ENCODE results near the gene MTA2. TPM values are rescaled to one million over a fixed set of nuclear protein-coding genes. Genes with fewer than 3 reads are reported as not detected.

The MTA2 gene
- total RNA-seq, 2 donors from 2014 or later: 26.2 to 29.3 TPM

DNA sequence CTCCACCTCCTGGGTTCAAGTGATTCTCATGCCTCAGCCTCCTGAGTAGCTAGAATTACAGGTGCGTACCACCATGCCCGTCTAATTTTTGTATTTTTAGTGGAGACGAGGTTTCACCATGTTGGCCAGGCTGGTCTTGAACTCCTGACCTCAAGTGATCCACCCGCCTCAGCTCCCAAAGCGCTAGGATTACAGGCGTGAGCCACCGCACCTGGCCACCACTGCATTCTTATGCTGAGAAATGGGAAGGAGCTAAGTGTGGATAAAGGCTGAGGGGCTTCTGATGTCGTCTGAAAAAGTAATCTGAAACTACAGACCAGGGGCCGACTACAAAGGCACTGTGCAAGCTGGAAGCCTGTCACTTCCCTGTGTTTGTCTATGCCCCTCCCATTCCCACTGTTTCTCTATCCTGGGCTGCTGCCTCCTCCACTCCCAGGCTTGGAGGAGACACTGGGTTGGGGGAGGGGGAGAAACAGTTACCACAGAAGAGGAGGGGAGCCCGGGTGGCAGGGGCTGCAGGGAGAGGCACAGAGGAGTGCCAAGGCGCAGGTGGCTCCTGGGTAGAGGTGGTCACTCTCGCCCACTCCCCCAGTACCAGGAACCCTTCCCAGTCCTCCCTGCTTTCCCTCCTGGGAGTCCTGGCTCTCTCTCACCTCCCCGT lies 2.9 kb upstream of the MTA2 start:
- no peak for TF ChIP-seq POLR2A (IDR thresholded peaks at IDR 0.05)
- TF ChIP-seq, protein P1, sequence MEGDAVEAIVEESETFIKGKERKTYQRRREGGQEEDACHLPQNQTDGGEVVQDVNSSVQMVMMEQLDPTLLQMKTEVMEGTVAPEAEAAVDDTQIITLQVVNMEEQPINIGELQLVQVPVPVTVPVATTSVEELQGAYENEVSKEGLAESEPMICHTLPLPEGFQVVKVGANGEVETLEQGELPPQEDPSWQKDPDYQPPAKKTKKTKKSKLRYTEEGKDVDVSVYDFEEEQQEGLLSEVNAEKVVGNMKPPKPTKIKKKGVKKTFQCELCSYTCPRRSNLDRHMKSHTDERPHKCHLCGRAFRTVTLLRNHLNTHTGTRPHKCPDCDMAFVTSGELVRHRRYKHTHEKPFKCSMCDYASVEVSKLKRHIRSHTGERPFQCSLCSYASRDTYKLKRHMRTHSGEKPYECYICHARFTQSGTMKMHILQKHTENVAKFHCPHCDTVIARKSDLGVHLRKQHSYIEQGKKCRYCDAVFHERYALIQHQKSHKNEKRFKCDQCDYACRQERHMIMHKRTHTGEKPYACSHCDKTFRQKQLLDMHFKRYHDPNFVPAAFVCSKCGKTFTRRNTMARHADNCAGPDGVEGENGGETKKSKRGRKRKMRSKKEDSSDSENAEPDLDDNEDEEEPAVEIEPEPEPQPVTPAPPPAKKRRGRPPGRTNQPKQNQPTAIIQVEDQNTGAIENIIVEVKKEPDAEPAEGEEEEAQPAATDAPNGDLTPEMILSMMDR (IDR thresholded peaks at IDR 0.05): no peak
- Histone ChIP-seq H3K4me3 (no peak overlapping the region), H3K27me3 (no peaks in the 10 kb centered on the region), H3K4me1 (peaks cover 26% of the 10 kb centered on the region), H3K27ac (no peak overlapping the region), H3K36me3 (replicated peaks in 1 of 2; ENCODE audit: insufficient read depth in 1 of 2, low read depth in 2 of 2) (no peaks in the 10 kb centered on the region), H3K9me3 (no peaks in the 10 kb centered on the region)
- ATAC-seq (no peak), DNase-seq (no peak)
- 84 to 86% methylated on average over 11 to 13 of the region's 13 CpGs for WGBS, 2 donors
- intact Hi-C loops (cut with DNase I): no loop called here

DNA sequence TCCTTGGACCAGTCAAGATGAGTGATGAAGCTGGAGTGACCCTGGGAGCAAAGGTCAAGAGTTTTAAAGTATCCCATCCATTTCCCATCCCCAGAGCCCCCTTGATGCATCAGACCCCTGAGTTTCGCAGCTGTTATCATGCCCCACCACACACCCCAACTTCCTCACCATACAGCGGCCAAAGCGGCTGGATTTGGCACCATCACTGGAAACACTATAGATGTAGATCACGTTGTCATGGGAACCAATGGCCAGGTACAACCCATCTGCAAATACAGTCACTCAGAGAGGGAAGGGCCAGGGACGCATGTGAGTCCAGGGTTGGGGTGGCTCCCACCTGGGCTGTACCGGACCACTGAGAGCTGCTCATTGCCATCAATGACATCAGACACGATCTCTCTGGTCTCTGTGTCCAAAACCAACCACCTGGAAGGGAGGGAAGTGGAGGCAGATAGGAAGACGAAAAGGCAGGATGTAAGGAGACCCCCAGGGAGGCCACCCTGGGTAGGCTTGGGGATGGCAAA lies 2.2 kb upstream of the MTA2 start:
- ATAC-seq: no peak
- Histone ChIP-seq H3K36me3 (replicated peaks in 1 of 2; ENCODE audit: insufficient read depth in 1 of 2, low read depth in 2 of 2) (no peaks in the 10 kb centered on the region), H3K9me3 (no peaks in the 10 kb centered on the region), H3K4me1 (peaks cover 34% of the 10 kb centered on the region), H3K27me3 (no peaks in the 10 kb centered on the region), H3K4me3 (no peak overlapping the region), H3K27ac (no peak overlapping the region)
- TF ChIP-seq, protein P1 (IDR thresholded peaks at IDR 0.05): no peak
- TF ChIP-seq POLR2A (IDR thresholded peaks at IDR 0.05): no peak
- no peak for DNase-seq
- 81 to 94% methylated on average over 8 of the region's 8 CpGs for WGBS, 2 donors
- intact Hi-C loops (cut with DNase I): no loop called here

GRCh38 chr11:62603072-62603408 lies 1.4 kb upstream of the MTA2 start:
- Histone ChIP-seq H3K4me1 (peaks cover 34% of the 10 kb centered on the region), H3K4me3 (no peak overlapping the region), H3K27me3 (no peaks in the 10 kb centered on the region), H3K27ac (peak overlapping the region in 2 of 4 donors; percentile 92 to 97), H3K9me3 (no peaks in the 10 kb centered on the region), H3K36me3 (replicated peaks in 1 of 2; ENCODE audit: insufficient read depth in 1 of 2, low read depth in 2 of 2) (peaks cover 0 to 2% of the 10 kb centered on the region in 2 donors)
- intact Hi-C loops (cut with DNase I): no loop called here
- TF ChIP-seq POLR2A (IDR thresholded peaks at IDR 0.05): no peak
- TF ChIP-seq, protein P1 (IDR thresholded peaks at IDR 0.05): no peak
- DNase-seq: no peak
- no peak for ATAC-seq
- 68 to 85% methylated on average over 12 to 13 of the region's 13 CpGs for WGBS, 2 donors

GRCh38 chr11:62602141-62603071 lies 741 bp upstream of the MTA2 start:
- Histone ChIP-seq H3K36me3 (replicated peaks in 1 of 2; ENCODE audit: insufficient read depth in 1 of 2, low read depth in 2 of 2) (peaks cover 0 to 8% of the 10 kb centered on the region in 2 donors), H3K4me1 (peaks cover 34% of the 10 kb centered on the region), H3K27ac (peak overlapping the region; percentile 84 to 97 (median 90)), H3K4me3 (peak overlapping the region; percentile 61 to 91), H3K9me3 (no peaks in the 10 kb centered on the region), H3K27me3 (no peaks in the 10 kb centered on the region)
- WGBS, 2 donors: 6 to 100% methylated on average over 1 to 92 of the region's 96 CpGs
- intact Hi-C loops (cut with DNase I): no loop called here
- ATAC-seq: peak; percentile 52
- peak; percentile 63 to 84 (median 74) for DNase-seq
- TF ChIP-seq, protein P1 (IDR thresholded peaks at IDR 0.05): peak in 2 of 7 experiments; percentile 10 to 14
- no peak for TF ChIP-seq POLR2A (IDR thresholded peaks at IDR 0.05)

Data from body of pancreas (tissue), 4 donors.